Liver (tissue), 9 donors: ENCODE data around the gene RTN4RL1. TPM values are rescaled to one million over a fixed set of nuclear protein-coding genes. Genes with fewer than 3 reads are reported as not detected.

Source experiments
- DNase-seq: peaks from one replicate; pipeline ENCODE4 v3.0.0-alpha.2; 2017; ENCODE audit warnings: low spot score
- H3K27ac ChIP-seq, 2 donors: one replicate each; pipeline ENCODE4 v1.7.0; 2013; ENCODE audit warnings: inconsistent platforms in 2 of 2, low read length in 2 of 2, control low read depth in 1 of 2, low read depth in 1 of 2, mild to moderate bottlenecking in 1 of 2
- H3K27me3 ChIP-seq, 4 donors: one replicate each; pipeline versions ENCODE4 v1.6.1 to v1.7.0; 2013; ENCODE audit warnings: low read length in 3 of 4, inconsistent platforms in 1 of 4, mild to moderate bottlenecking in 1 of 4, moderate library complexity in 1 of 4; ENCODE audit not compliant: control insufficient read depth in 4 of 4, insufficient read depth in 4 of 4
- H3K36me3 ChIP-seq, 4 donors: one replicate each; pipeline versions ENCODE4 v1.6.1 to v1.7.0; 2013; ENCODE audit warnings: low read length in 3 of 4, mild to moderate bottlenecking in 3 of 4, low read depth in 1 of 4, moderate library complexity in 1 of 4; ENCODE audit not compliant: control insufficient read depth in 4 of 4, insufficient read depth in 3 of 4
- H3K4me1 ChIP-seq, 4 donors: one replicate each; pipeline versions ENCODE4 v1.6.1 to v1.7.0; 2013; ENCODE audit warnings: low read length in 3 of 4, mild to moderate bottlenecking in 3 of 4, moderate library complexity in 1 of 4; ENCODE audit not compliant: control insufficient read depth in 4 of 4, insufficient read depth in 4 of 4
- H3K4me3 ChIP-seq, 3 donors: one replicate each; pipeline versions ENCODE4 v1.6.1 to v1.7.0; 2013; ENCODE audit warnings: low read length in 3 of 3, control low read depth in 1 of 3, low read depth in 1 of 3, mild to moderate bottlenecking in 1 of 3
- H3K9ac ChIP-seq, 2 donors: one replicate each; pipeline ENCODE4 v1.7.0; 2013; ENCODE audit warnings: low read length in 2 of 2, mild to moderate bottlenecking in 2 of 2, moderate library complexity in 2 of 2, control low read depth in 1 of 2, low read depth in 1 of 2
- H3K9me3 ChIP-seq, 4 donors: one replicate each; pipeline versions ENCODE4 v1.6.1 to v1.7.0; 2013; ENCODE audit warnings: low read length in 3 of 4; ENCODE audit not compliant: control insufficient read depth in 4 of 4
- CTCF ChIP-seq: fragments of 150-350 bp; IDR thresholded peaks from 2 replicates; pipeline ENCODE4 v1.5.1; 2017; ENCODE audit warnings: improper control_type of control experiment, low read depth, low read length; ENCODE audit not compliant: missing input control
- EGR1 ChIP-seq, 2 donors: IDR thresholded peaks; 2 replicates each; pipeline ENCODE4 v1.6.1; 2016 to 2018; ENCODE audit warnings: antibody characterized with exemption in 2 of 2, low read depth in 2 of 2
- FOXA1 ChIP-seq: IDR thresholded peaks from 2 replicates; pipeline ENCODE4 v1.6.1; 2016; ENCODE audit warnings: antibody characterized with exemption
- FOXA2 ChIP-seq: IDR thresholded peaks from 2 replicates; pipeline ENCODE4 v1.6.1; 2016; ENCODE audit warnings: antibody characterized with exemption
- GABPA ChIP-seq, 2 donors: IDR thresholded peaks in 1 of 2; conservative IDR thresholded peaks in 1 of 2; 2 replicates each; pipeline ENCODE4 v1.6.1; 2016; ENCODE audit warnings: antibody characterized with exemption in 2 of 2, mild to moderate bottlenecking in 1 of 2, moderate library complexity in 1 of 2
- JUND ChIP-seq, 2 donors: IDR thresholded peaks; 2 replicates each; pipeline ENCODE4 v1.6.1; 2016; ENCODE audit warnings: antibody characterized with exemption in 2 of 2
- MAX ChIP-seq: IDR thresholded peaks from 2 replicates; pipeline ENCODE4 v1.6.1; 2016; ENCODE audit warnings: antibody characterized with exemption
- NR2F2 ChIP-seq: IDR thresholded peaks from 2 replicates; pipeline ENCODE4 v1.6.1; 2016; ENCODE audit warnings: antibody characterized with exemption
- REST ChIP-seq: IDR thresholded peaks from 2 replicates; pipeline ENCODE4 v1.6.1; 2016; ENCODE audit warnings: antibody characterized with exemption, mild to moderate bottlenecking
- RXRA ChIP-seq, 2 donors: IDR thresholded peaks; 2 replicates each; pipeline ENCODE4 v1.6.1; 2017 to 2018; ENCODE audit warnings: antibody characterized with exemption in 2 of 2, mild to moderate bottlenecking in 1 of 2
- SP1 ChIP-seq: IDR thresholded peaks from 2 replicates; pipeline ENCODE4 v1.6.1; 2018; ENCODE audit warnings: antibody characterized with exemption, mild to moderate bottlenecking
- TAF1 ChIP-seq: conservative IDR thresholded peaks from 2 replicates; pipeline ENCODE4 v1.6.1; 2016; ENCODE audit warnings: antibody characterized with exemption, mild to moderate bottlenecking
- WGBS: extraction: QIAGEN DNeasy Blood & Tissue Kit; methylation state at CpG from one replicate; pipeline ENCODE4 v1.1.7; 2013; 5-methylcytosine and 5-hydroxymethylcytosine counted together
- polyA plus RNA-seq, 2 donors: library from polyadenylated mRNA; stranded (reverse) in 1 of 2; unstranded in 1 of 2; fragments of 200-250 nt in 1 of 2; fragments of >200 nt in 1 of 2; fragmentation: Nextera tagmentation in 1 of 2; extraction: Ambion mirVana in 1 of 2; gene quantifications; one replicate each; pipeline versions ENCODE4 v1.2.1 to v1.2.3, GENCODE V29; 2013 to 2015
- total RNA-seq, 2 donors: library from RNA; depleted of rRNA; stranded (reverse); fragments of >200 nt; gene quantifications; one replicate each; pipeline ENCODE4 v1.2.3, GENCODE V29; 2014
- donor health status: healthy.
- donor health status: healthy.
- donor health status: healthy.
- donor health status: healthy.
- donor health status: healthy.

The RTN4RL1 gene
- total and polyA plus RNA-seq, 4 donors, result 0.04 to 5.4 (median 1.2) TPM

GRCh38 chr17:2064147-2064489 lies 39.0 kb upstream of the RTN4RL1 start (continued):
- TF ChIP-seq CTCF, result no peak
- peak; percentile 35 to 87 for TF ChIP-seq RXRA (IDR thresholded peaks at IDR 0.05)

GRCh38 chr17:2063261-2064146 lies 38.4 kb upstream of the RTN4RL1 start:
- H3K36me3 ChIP-seq, result peaks cover under 1 to 9% (median 4%) of the 10 kb centered on the region in 4 donors
- H3K27ac ChIP-seq, result peak overlapping the region; percentile 22 to 66
- DNase-seq, result no peak
- H3K9ac ChIP-seq, result peak overlapping the region in 1 of 2 donors; percentile 7
- 80% methylated on average over 16 of the region's 16 CpGs for whole genome bisulfite sequencing
- H3K9me3 ChIP-seq, result no peaks in the 10 kb centered on the region
- no peak overlapping the region for H3K4me3 ChIP-seq
- H3K27me3 ChIP-seq, result no peaks in the 10 kb centered on the region
- peaks cover 0 to 33% (median 18%) of the 10 kb centered on the region in 4 donors for H3K4me1 ChIP-seq
- TF ChIP-seq REST (no peak), TAF1 (no peak), FOXA1 (no peak), GABPA (IDR thresholded peaks at IDR 0.05 in 1 of 2, conservative IDR thresholded peaks at IDR 0.05 in 1 of 2) (no peak), RXRA (IDR thresholded peaks at IDR 0.05) (no peak), EGR1 (IDR thresholded peaks at IDR 0.05; ENCODE audit: low read depth in 2 of 2) (no peak), JUND (IDR thresholded peaks at IDR 0.05) (no peak), MAX (no peak), FOXA2 (no peak), NR2F2 (no peak)

GRCh38 chr17:2062571-2063183 lies 37.5 kb upstream of the RTN4RL1 start:
- Histone ChIP-seq H3K27ac (peak overlapping the region; percentile 17 to 42), H3K36me3 (peaks cover 0 to 9% (median 3%) of the 10 kb centered on the region in 4 donors), H3K4me1 (peaks cover 3 to 36% (median 21%) of the 10 kb centered on the region in 4 donors), H3K27me3 (no peaks in the 10 kb centered on the region), H3K4me3 (no peak overlapping the region), H3K9ac (no peak overlapping the region), H3K9me3 (no peaks in the 10 kb centered on the region)
- TF ChIP-seq JUND (IDR thresholded peaks at IDR 0.05), result no peak
- TF ChIP-seq GABPA (IDR thresholded peaks at IDR 0.05 in 1 of 2, conservative IDR thresholded peaks at IDR 0.05 in 1 of 2), result no peak
- TF ChIP-seq NR2F2, result no peak
- no peak for TF ChIP-seq FOXA1
- no peak for TF ChIP-seq SP1
- TF ChIP-seq FOXA2, result no peak
- WGBS, result 79% methylated on average over 11 of the region's 11 CpGs
- DNase-seq, result no peak
